Measurements from ENCODE around the gene DMXL2.

DMXL2 gene

DNA sequence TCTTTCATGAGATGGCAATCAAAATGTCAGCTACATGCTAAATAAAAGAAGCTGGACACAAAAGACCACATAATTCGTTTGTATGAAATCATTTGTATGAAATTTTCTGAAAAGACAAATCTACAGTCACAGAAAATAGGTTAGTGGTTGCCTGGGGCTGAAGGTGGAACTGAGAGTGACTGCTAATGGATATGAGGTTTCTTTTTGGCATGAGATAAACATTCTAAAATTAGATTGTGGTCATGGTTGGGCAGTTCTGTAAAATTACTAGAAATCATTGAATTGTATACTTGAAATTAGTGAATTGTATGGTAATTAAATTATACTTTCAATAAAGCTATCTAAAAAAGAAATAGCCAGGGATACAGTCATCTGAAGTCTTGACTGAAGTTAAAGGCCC is 2.7 kb upstream of the DMXL2 start:
- no peak overlapping the region for H3K27ac ChIP-seq (replicated peaks)
- no peak for DNase-seq (ENCODE audit: low read depth in 1 of 2, low spot score in 1 of 2)
- H3K27me3 ChIP-seq (ENCODE audit: insufficient read depth, poor library complexity, severe bottlenecking): no peaks in the 10 kb centered on the region
- TF ChIP-seq SPI1 (IDR thresholded peaks at IDR 0.05; ENCODE audit: borderline replicate concordance, low read depth): no peak
- TF ChIP-seq POLR2AphosphoS5 (IDR thresholded peaks at IDR 0.05; ENCODE audit: low read depth): no peak
- TF ChIP-seq, protein P1, sequence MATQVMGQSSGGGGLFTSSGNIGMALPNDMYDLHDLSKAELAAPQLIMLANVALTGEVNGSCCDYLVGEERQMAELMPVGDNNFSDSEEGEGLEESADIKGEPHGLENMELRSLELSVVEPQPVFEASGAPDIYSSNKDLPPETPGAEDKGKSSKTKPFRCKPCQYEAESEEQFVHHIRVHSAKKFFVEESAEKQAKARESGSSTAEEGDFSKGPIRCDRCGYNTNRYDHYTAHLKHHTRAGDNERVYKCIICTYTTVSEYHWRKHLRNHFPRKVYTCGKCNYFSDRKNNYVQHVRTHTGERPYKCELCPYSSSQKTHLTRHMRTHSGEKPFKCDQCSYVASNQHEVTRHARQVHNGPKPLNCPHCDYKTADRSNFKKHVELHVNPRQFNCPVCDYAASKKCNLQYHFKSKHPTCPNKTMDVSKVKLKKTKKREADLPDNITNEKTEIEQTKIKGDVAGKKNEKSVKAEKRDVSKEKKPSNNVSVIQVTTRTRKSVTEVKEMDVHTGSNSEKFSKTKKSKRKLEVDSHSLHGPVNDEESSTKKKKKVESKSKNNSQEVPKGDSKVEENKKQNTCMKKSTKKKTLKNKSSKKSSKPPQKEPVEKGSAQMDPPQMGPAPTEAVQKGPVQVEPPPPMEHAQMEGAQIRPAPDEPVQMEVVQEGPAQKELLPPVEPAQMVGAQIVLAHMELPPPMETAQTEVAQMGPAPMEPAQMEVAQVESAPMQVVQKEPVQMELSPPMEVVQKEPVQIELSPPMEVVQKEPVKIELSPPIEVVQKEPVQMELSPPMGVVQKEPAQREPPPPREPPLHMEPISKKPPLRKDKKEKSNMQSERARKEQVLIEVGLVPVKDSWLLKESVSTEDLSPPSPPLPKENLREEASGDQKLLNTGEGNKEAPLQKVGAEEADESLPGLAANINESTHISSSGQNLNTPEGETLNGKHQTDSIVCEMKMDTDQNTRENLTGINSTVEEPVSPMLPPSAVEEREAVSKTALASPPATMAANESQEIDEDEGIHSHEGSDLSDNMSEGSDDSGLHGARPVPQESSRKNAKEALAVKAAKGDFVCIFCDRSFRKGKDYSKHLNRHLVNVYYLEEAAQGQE (IDR thresholded peaks at IDR 0.05; ENCODE audit: insufficient replicate concordance, low read depth): no peak
- TF ChIP-seq, protein P2, sequence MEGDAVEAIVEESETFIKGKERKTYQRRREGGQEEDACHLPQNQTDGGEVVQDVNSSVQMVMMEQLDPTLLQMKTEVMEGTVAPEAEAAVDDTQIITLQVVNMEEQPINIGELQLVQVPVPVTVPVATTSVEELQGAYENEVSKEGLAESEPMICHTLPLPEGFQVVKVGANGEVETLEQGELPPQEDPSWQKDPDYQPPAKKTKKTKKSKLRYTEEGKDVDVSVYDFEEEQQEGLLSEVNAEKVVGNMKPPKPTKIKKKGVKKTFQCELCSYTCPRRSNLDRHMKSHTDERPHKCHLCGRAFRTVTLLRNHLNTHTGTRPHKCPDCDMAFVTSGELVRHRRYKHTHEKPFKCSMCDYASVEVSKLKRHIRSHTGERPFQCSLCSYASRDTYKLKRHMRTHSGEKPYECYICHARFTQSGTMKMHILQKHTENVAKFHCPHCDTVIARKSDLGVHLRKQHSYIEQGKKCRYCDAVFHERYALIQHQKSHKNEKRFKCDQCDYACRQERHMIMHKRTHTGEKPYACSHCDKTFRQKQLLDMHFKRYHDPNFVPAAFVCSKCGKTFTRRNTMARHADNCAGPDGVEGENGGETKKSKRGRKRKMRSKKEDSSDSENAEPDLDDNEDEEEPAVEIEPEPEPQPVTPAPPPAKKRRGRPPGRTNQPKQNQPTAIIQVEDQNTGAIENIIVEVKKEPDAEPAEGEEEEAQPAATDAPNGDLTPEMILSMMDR (IDR thresholded peaks at IDR 0.05; ENCODE audit: insufficient read depth, low read length): no peak
- TF ChIP-seq GABPA (IDR thresholded peaks at IDR 0.05; ENCODE audit: low read depth): no peak
- H3K4me3 ChIP-seq (replicated peaks; ENCODE audit: insufficient read depth, low read length): no peak overlapping the region

DNA sequence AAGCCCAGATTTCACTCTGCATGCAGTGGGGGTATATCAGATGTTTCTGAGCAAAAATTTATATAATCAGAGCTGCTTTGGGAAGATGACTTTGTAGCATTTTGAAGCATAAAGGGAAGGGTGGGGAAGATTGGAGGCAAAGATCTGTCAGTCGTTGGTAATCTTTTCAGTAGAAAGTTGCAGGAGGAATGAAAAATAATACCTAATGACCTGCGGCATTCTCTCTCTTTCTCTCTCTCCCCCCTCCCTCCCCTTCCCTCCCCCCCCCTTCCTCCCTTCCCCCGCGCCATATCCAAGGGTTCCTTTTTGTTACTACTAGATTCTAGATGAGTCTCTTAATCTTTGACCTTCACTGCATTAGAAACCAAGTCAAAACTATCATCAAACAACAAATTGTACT is 1.5 kb upstream of the DMXL2 start:
- no peaks in the 10 kb centered on the region for H3K27me3 ChIP-seq (ENCODE audit: insufficient read depth, poor library complexity, severe bottlenecking)
- no peak for TF ChIP-seq POLR2AphosphoS5 (IDR thresholded peaks at IDR 0.05; ENCODE audit: low read depth)
- TF ChIP-seq, protein P2 (IDR thresholded peaks at IDR 0.05; ENCODE audit: insufficient read depth, low read length): no peak
- TF ChIP-seq SPI1 (IDR thresholded peaks at IDR 0.05; ENCODE audit: borderline replicate concordance, low read depth): no peak
- TF ChIP-seq, protein P1 (IDR thresholded peaks at IDR 0.05; ENCODE audit: insufficient replicate concordance, low read depth): no peak
- no peak for TF ChIP-seq GABPA (IDR thresholded peaks at IDR 0.05; ENCODE audit: low read depth)
- no peak for DNase-seq (ENCODE audit: low read depth in 1 of 2, low spot score in 1 of 2)
- peak overlapping the region; percentile 98 for H3K27ac ChIP-seq (replicated peaks)
- H3K4me3 ChIP-seq (replicated peaks; ENCODE audit: insufficient read depth, low read length): no peak overlapping the region

GRCh38 chr15:51623386-51623938 is 891 bp upstream of the DMXL2 start:
- H3K4me3 ChIP-seq (replicated peaks; ENCODE audit: insufficient read depth, low read length): peak overlapping the region; percentile 81
- H3K27me3 ChIP-seq (ENCODE audit: insufficient read depth, poor library complexity, severe bottlenecking): no peaks in the 10 kb centered on the region
- TF ChIP-seq SPI1 (IDR thresholded peaks at IDR 0.05; ENCODE audit: borderline replicate concordance, low read depth) (peak; percentile 55; the same call in 1 of the 2 replicates), POLR2AphosphoS5 (IDR thresholded peaks at IDR 0.05; ENCODE audit: low read depth) (no peak), GABPA (IDR thresholded peaks at IDR 0.05; ENCODE audit: low read depth) (no peak)
- TF ChIP-seq, protein P2 (IDR thresholded peaks at IDR 0.05; ENCODE audit: insufficient read depth, low read length): no peak
- TF ChIP-seq, protein P1 (IDR thresholded peaks at IDR 0.05; ENCODE audit: insufficient replicate concordance, low read depth): no peak
- H3K27ac ChIP-seq (replicated peaks): peak overlapping the region; percentile 98
- DNase-seq (ENCODE audit: low read depth in 1 of 2, low spot score in 1 of 2): peak; percentile 65 to 85
